HEK293T (cell line): ENCODE measurements around the gene CCL27.

Experiments
- CTCF ChIA-PET: fragments of 350-600 bp; formaldehyde crosslinking; extraction: SDS; loops from one replicate; lab custom pipeline; 2021; ENCODE audit warnings: antibody characterized with exemption, inconsistent platforms; lab: Yijun Ruan, JAX
- POLR2A ChIA-PET: fragments of 350-600 bp; formaldehyde crosslinking; extraction: SDS; loops from one replicate; lab custom pipeline; 2020; ENCODE audit warnings: antibody characterized with exemption, inconsistent platforms; lab: Yijun Ruan, JAX
- DNase-seq: peaks from one replicate; pipeline ENCODE4 v3.0.0; 2012; ENCODE audit warnings: mixed read lengths; ENCODE audit errors: extremely low spot score
- ARNT ChIP-seq: fragments of 450-650 bp; IDR thresholded peaks from 2 replicates; pipeline ENCODE4 v1.6.1; 2017; ENCODE audit warnings: mild to moderate bottlenecking
- BHLHE40 ChIP-seq: fragments of 450-650 bp; IDR thresholded peaks from 2 replicates; pipeline ENCODE4 v1.6.1; 2016; ENCODE audit warnings: mild to moderate bottlenecking, moderate library complexity, borderline replicate concordance
- CTBP1 ChIP-seq: fragments of 450-650 bp; IDR thresholded peaks from 2 replicates; pipeline ENCODE4 v1.6.1; 2016; ENCODE audit warnings: borderline replicate concordance
- ELF4 ChIP-seq: fragments of 450-650 bp; IDR thresholded peaks from 2 replicates; pipeline ENCODE4 v1.6.1; 2017; ENCODE audit warnings: antibody characterized with exemption
- FOXA1 ChIP-seq: fragments of 450-650 bp; IDR thresholded peaks from 2 replicates; pipeline ENCODE4 v1.6.1; 2016; ENCODE audit warnings: mild to moderate bottlenecking
- FOXK2 ChIP-seq: fragments of 450-650 bp; IDR thresholded peaks from 2 replicates; pipeline ENCODE4 v1.6.1; 2016; ENCODE audit warnings: mild to moderate bottlenecking
- FOXM1 ChIP-seq: fragments of 450-650 bp; IDR thresholded peaks from 2 replicates; pipeline ENCODE4 v1.6.1; 2017; ENCODE audit warnings: mild to moderate bottlenecking, borderline replicate concordance
- HDGF ChIP-seq: fragments of 450-650 bp; IDR thresholded peaks from 2 replicates; pipeline ENCODE4 v1.6.1; 2017; ENCODE audit warnings: antibody characterized with exemption, borderline replicate concordance
- L3MBTL2 ChIP-seq: fragments of 450-650 bp; conservative IDR thresholded peaks from 2 replicates; pipeline ENCODE4 v1.6.1; 2016; ENCODE audit warnings: mild to moderate bottlenecking
- LEF1 ChIP-seq: fragments of 450-650 bp; IDR thresholded peaks from 2 replicates; pipeline ENCODE4 v1.6.1; 2017; ENCODE audit warnings: mild to moderate bottlenecking, borderline replicate concordance
- NFRKB ChIP-seq: fragments of 450-650 bp; IDR thresholded peaks from 2 replicates; pipeline ENCODE4 v1.6.1; 2016; ENCODE audit warnings: mild to moderate bottlenecking, moderate library complexity
- SP1 ChIP-seq: fragments of 450-650 bp; IDR thresholded peaks from 2 replicates; pipeline ENCODE4 v1.6.1; 2017
- SUZ12 ChIP-seq: fragments of 450-650 bp; IDR thresholded peaks from 2 replicates; pipeline ENCODE4 v1.6.1; 2016; ENCODE audit warnings: mild to moderate bottlenecking
- TARDBP ChIP-seq: fragments of 450-650 bp; IDR thresholded peaks from 2 replicates; pipeline ENCODE4 v1.6.1; 2016
- ZNF384 ChIP-seq: fragments of 450-650 bp; IDR thresholded peaks from 2 replicates; pipeline ENCODE4 v1.6.1; 2016
- TF ChIP-seq, protein P1 (sequence below): fragments of 450-650 bp; IDR thresholded peaks from 2 replicates; pipeline ENCODE4 v1.6.1; 2016

Gene CCL27

DNA sequence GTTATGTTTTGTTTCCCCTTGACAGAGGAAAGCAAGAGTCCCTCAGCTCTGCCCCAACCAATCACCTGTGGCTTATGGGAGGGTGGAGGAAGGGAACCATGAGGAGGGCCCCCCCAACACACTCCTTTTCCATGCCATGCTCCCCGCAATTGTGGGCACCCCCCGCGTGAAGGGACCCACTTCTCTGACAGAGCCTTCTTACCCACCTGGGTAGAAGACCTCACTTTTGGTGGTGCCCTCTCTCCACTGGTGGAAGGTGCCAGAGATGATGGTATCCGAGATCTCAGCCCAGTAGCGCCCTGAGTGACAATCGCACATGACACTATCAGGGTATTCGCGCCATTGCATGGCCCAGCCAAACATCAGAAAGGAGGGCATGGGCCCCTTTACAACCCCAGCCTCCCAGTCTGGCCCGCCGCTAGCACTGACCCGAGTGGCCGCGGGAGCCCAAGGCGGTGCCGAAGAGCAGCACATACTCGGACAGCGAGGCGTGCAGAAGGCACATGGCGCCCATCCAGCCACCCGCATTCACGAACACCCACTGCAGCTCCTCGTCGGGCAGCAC, 25.6 kb downstream of the CCL27 start:
- ChIA-PET CTCF (interaction anchor here (0.9 to 2.2 kb wide), 2 partner anchors 10 to 233 kb away, joined by 5 to 11 read pairs; partner anchors contain the start of gene GALT), POLR2A (interaction anchor here (0.7 to 6.0 kb wide), 9 partner anchors 10 to 54 kb away, joined by 3 to 67 read pairs (median 5); partner anchors contain the start of genes DCTN3, GALT, IL11RA and RPP25L)
- no peak for TF ChIP-seq ARNT
- TF ChIP-seq CTBP1: no peak
- TF ChIP-seq FOXM1: no peak
- no peak for TF ChIP-seq FOXK2
- peak; percentile 94; the same call in 1 of the 2 replicates for TF ChIP-seq L3MBTL2
- DNase-seq: no peak

DNA sequence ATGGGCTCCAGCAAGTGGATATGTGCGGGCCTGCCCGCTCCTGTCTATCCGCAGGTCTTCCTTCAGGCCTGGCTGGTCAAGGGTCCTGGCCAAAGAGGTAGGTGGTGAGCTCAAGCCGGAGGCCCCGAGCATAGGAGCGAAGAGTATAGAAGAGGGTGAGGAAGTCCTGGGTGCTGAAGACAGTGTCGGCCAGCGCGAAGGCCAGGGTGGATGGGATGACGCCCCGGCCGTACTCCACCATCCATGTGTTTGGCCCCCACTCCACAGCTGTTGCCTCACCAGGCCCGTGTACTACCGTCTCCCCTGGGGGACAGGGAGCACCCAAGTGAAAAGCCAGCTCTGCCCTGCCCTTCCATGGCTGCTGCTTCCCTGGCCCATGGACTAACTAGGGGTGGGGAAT, 26.9 kb downstream of the CCL27 start:
- ChIA-PET CTCF (interaction anchor here (1.3 to 3.7 kb wide), 3 partner anchors 11 to 67 kb away, joined by 5 to 15 read pairs (median 9); partner anchors contain the start of genes GALT and RPP25L), POLR2A (interaction anchor here (1.0 to 6.0 kb wide), 3 partner anchors 11 to 66 kb away, joined by 3 to 67 read pairs (median 4); partner anchors contain the start of gene GALT)
- DNase-seq: no peak
- TF ChIP-seq NFRKB (no peak), SUZ12 (no peak), FOXM1 (no peak), L3MBTL2 (no peak), FOXK2 (no peak), ARNT (no peak), FOXA1 (no peak), SP1 (no peak), ELF4 (no peak), BHLHE40 (no peak), CTBP1 (no peak), ZNF384 (no peak), HDGF (no peak), TARDBP (no peak), LEF1 (no peak)
- TF ChIP-seq, protein P1, sequence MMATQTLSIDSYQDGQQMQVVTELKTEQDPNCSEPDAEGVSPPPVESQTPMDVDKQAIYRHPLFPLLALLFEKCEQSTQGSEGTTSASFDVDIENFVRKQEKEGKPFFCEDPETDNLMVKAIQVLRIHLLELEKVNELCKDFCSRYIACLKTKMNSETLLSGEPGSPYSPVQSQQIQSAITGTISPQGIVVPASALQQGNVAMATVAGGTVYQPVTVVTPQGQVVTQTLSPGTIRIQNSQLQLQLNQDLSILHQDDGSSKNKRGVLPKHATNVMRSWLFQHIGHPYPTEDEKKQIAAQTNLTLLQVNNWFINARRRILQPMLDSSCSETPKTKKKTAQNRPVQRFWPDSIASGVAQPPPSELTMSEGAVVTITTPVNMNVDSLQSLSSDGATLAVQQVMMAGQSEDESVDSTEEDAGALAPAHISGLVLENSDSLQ: no peak

DNA sequence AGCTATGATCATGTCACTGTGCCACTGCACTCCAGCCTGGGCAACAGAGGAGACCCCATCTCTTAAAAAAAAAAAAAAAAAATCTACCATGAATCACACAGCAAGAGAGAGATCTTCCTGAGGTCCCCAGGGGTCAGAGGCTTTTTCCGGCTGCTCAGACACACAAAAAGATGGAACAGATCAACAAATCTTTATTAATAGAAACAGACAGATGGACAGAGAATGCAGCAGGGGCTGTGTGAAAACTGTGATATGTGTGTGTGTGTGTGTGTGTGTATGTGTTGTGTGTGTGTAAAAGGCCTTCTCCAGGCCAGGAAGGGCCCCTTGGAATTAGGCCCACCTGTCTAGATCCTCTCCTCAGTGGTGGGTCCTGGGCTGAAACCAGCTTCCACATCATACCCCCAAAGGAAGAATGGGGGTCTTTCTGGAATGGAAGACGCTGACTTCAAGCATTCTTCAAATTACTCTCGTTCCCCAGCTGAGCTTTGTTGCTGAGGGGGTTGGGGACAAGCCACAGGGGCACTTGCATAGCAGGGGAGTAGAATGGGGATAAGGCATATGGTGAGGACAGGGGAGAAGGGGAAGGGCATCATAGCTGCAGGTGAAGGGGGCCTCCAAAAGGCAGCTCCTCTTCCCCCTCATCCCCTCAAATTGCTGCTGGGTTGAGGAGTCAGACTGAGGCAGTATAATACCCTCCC, 27.8 kb downstream of the CCL27 start:
- CTCF ChIA-PET: interaction anchor here (0.8 to 3.7 kb wide), 8 partner anchors 10 to 68 kb away, joined by 3 to 15 read pairs (median 5); partner anchors contain the start of genes DCTN3, GALT and RPP25L
- no peak for TF ChIP-seq FOXK2
- TF ChIP-seq, protein P1: no peak
- TF ChIP-seq ARNT: no peak
- TF ChIP-seq ELF4: no peak
- no peak for TF ChIP-seq BHLHE40
- no peak for TF ChIP-seq FOXA1
- no peak for TF ChIP-seq CTBP1
- no peak for TF ChIP-seq TARDBP
- TF ChIP-seq ZNF384: no peak
- TF ChIP-seq SP1: no peak
- no peak for TF ChIP-seq LEF1
- TF ChIP-seq NFRKB: no peak
- TF ChIP-seq HDGF: no peak
- no peak for TF ChIP-seq SUZ12
- no peak for TF ChIP-seq FOXM1
- POLR2A ChIA-PET: interaction anchor here (1.0 to 6.0 kb wide), 3 partner anchors 12 to 23 kb away, joined by 3 to 67 read pairs (median 6); partner anchors contain the start of genes GALT and RPP25L
- no peak for DNase-seq

DNA sequence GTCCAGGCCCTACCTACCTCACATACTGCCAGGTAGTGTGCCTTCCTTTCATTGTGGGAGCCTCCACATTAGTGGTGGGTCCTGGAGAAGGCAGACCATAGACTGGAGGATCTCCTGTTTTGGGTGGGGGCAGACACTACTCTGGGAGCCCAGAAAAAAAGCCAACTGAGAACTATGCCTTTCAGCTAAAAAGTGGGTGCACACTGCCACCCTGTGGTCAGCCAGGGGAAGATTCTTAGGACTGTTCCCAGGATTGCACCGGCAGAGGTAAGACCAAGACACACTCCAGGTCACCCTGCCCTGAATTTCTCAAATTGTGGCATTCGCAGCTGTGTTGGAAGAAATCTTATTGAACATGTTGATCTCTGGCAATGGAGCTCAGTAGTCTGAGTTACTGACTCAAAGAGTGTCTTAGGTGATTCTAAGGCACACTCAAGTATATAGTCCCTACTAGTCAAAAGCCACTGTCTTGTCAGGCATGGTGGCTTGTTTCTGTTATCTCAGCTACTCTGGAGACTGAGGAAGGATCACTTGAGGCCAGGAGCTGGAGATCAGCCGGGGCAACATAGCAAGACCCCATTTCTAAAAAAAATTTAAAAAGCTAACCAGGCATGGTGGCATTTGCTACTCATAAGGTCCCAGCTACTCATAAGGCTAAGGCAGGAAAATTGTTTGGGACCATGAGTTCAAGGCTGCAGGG, 28.5 kb downstream of the CCL27 start:
- TF ChIP-seq FOXM1 (no peak), NFRKB (no peak), ELF4 (no peak), SUZ12 (no peak)
- ChIA-PET CTCF (interaction anchor here (0.6 to 3.7 kb wide), 9 partner anchors 10 to 67 kb away, joined by 3 to 15 read pairs (median 4); partner anchors contain the start of genes DCTN3, GALT and RPP25L), POLR2A (interaction anchor here (1.0 to 6.0 kb wide), 2 partner anchors 12 to 22 kb away, joined by 6 to 67 read pairs; partner anchors contain the start of genes GALT and RPP25L)
- peak; percentile 75 for DNase-seq

DNA sequence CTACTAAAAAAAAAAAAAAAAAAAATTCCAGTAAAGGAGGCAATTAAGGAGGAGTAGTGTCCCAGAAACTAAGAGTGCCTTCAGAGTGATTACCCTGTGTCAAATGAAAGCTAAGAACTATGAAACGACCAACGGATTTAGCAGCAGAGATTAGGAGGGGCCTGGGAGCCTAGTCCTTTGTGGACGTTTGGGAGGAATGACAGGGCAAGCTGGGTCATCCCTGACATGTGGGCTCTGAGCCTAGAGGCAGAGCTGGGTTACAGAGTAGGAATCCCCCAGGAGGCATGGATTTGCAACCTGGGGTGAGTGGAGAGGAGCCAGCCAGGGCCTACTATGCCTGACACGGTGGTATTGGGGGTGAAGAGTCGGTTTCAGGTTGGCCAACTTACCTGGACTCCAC, 29.3 kb downstream of the CCL27 start:
- ChIA-PET POLR2A (interaction anchor here (0.5 to 6.0 kb wide), 3 partner anchors 13 to 341 kb away, joined by 4 to 67 read pairs (median 6); partner anchors contain the start of genes GALT and RPP25L), CTCF (interaction anchor here (0.5 to 3.7 kb wide), 8 partner anchors 11 to 560 kb away, joined by 3 to 15 read pairs (median 5); partner anchors contain the start of genes GALT and RPP25L)
- no peak for DNase-seq
- TF ChIP-seq TARDBP (no peak), FOXM1 (no peak), ZNF384 (no peak), L3MBTL2 (no peak), SP1 (no peak), SUZ12 (no peak), BHLHE40 (no peak), ELF4 (no peak), FOXK2 (no peak), ARNT (no peak), NFRKB (no peak), LEF1 (no peak), FOXA1 (no peak), HDGF (no peak), CTBP1 (no peak)
- TF ChIP-seq, protein P1: no peak
